DND-41 (cell line): ENCODE results near the gene MCAT.

Source experiments
- EZH2 ChIP-seq: IDR thresholded peaks from 3 replicates; pipeline ENCODE4 v1.6.1; 2012; ENCODE audit warnings: borderline replicate concordance, low read depth, mild to moderate bottlenecking, moderate library complexity, low read length, inconsistent platforms; ENCODE audit not compliant: severe bottlenecking
- TF ChIP-seq, protein P1 (sequence below): IDR thresholded peaks from 2 replicates; pipeline ENCODE4 v1.5.1; 2012; ENCODE audit warnings: borderline replicate concordance, low read length, moderate library complexity, mild to moderate bottlenecking; ENCODE audit not compliant: poor library complexity, severe bottlenecking; ENCODE audit errors: extremely low read depth

DNA sequence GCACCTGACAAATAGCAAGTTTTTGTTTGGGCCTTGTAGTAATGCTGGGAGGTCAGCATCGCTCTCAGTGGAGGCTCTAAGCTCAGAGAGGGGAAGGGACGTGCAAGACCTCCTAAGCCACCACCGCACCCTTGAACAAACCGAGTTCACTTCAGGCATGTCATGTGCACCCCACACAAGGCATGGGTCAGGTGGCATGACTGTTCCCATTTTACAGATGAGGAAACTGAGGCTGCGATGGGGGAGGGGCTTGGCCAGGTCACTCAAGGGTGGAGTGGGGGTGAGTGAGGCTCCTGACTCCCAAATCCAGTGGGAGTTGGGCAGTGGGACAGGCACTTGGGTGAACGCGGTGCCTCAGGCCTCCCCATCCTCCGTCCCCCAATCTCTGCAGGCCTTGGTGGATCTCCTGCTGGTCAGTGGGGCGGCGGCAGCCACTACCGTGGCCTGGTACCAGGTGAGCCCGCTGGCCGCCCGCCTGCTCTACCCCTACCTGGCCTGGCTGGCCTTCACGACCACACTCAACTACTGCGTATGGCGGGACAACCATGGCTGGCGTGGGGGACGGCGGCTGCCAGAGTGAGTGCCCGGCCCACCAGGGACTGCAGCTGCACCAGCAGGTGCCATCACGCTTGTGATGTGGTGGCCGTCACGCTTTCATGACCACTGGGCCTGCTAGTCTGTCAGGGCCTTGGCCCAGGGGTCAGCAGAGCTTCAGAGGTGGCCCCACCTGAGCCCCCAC is 19.4 kb upstream of the MCAT start:
- TF ChIP-seq, protein P1, sequence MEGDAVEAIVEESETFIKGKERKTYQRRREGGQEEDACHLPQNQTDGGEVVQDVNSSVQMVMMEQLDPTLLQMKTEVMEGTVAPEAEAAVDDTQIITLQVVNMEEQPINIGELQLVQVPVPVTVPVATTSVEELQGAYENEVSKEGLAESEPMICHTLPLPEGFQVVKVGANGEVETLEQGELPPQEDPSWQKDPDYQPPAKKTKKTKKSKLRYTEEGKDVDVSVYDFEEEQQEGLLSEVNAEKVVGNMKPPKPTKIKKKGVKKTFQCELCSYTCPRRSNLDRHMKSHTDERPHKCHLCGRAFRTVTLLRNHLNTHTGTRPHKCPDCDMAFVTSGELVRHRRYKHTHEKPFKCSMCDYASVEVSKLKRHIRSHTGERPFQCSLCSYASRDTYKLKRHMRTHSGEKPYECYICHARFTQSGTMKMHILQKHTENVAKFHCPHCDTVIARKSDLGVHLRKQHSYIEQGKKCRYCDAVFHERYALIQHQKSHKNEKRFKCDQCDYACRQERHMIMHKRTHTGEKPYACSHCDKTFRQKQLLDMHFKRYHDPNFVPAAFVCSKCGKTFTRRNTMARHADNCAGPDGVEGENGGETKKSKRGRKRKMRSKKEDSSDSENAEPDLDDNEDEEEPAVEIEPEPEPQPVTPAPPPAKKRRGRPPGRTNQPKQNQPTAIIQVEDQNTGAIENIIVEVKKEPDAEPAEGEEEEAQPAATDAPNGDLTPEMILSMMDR = no peak
- TF ChIP-seq EZH2 = no peak
